ENCODE data around the gene AP3B1.

The AP3B1 gene

GRCh38 chr5:78078858-78079257 is 215.6 kb downstream of the AP3B1 start:
- TF ChIP-seq, protein P1, sequence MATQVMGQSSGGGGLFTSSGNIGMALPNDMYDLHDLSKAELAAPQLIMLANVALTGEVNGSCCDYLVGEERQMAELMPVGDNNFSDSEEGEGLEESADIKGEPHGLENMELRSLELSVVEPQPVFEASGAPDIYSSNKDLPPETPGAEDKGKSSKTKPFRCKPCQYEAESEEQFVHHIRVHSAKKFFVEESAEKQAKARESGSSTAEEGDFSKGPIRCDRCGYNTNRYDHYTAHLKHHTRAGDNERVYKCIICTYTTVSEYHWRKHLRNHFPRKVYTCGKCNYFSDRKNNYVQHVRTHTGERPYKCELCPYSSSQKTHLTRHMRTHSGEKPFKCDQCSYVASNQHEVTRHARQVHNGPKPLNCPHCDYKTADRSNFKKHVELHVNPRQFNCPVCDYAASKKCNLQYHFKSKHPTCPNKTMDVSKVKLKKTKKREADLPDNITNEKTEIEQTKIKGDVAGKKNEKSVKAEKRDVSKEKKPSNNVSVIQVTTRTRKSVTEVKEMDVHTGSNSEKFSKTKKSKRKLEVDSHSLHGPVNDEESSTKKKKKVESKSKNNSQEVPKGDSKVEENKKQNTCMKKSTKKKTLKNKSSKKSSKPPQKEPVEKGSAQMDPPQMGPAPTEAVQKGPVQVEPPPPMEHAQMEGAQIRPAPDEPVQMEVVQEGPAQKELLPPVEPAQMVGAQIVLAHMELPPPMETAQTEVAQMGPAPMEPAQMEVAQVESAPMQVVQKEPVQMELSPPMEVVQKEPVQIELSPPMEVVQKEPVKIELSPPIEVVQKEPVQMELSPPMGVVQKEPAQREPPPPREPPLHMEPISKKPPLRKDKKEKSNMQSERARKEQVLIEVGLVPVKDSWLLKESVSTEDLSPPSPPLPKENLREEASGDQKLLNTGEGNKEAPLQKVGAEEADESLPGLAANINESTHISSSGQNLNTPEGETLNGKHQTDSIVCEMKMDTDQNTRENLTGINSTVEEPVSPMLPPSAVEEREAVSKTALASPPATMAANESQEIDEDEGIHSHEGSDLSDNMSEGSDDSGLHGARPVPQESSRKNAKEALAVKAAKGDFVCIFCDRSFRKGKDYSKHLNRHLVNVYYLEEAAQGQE (IDR thresholded peaks at IDR 0.05; ENCODE audit: insufficient replicate concordance, low read depth), result no peak
- no peak for TF ChIP-seq GABPA (IDR thresholded peaks at IDR 0.05; ENCODE audit: low read depth)
- TF ChIP-seq CTCF (IDR thresholded peaks at IDR 0.05; ENCODE audit: insufficient read depth, low read length), result no peak
- no peak for TF ChIP-seq SPI1 (IDR thresholded peaks at IDR 0.05; ENCODE audit: borderline replicate concordance, low read depth)
- TF ChIP-seq POLR2AphosphoS5 (IDR thresholded peaks at IDR 0.05; ENCODE audit: low read depth), result no peak
- Histone ChIP-seq H3K27ac (replicated peaks) (no peak overlapping the region), H3K27me3 (ENCODE audit: insufficient read depth, poor library complexity, severe bottlenecking) (no peaks in the 10 kb centered on the region), H3K4me3 (replicated peaks; ENCODE audit: insufficient read depth, low read length) (no peak overlapping the region)
- no peak for DNase-seq (ENCODE audit: low read depth in 1 of 2, low spot score in 1 of 2)

DNA sequence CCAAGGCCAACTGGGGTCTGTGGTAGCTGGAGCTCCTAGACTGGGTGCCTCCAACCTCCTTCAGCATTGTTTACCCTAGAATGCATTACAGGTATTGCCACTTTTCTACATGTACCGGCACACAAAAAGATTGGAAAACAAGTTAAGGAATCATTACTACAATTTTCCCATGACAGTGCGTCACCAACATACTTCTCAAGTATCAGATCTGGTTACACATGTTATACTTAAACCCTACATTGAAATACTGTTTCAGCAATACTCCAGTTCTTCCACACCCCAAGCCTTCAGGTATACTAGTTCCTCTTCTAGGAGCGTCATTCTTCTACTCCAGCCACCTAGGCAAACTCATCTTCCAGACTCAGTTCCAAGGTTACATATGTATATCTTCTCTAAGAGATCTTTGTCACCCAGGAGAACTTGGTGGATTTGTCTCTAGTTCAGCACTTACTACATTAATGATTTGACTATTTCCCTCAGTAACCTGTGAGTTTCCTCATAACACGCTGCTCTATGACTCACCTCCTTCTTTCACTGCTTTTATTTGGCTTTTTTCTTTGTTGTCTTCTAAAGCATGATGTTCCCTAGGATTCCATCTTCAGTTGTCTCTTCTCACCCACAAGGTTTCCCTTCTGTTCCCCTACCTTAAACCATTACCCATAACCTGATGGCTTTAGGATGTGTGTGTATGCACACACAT is 217.0 kb downstream of the AP3B1 start:
- no peak overlapping the region for H3K4me3 ChIP-seq (replicated peaks; ENCODE audit: insufficient read depth, low read length)
- no peak overlapping the region for H3K27ac ChIP-seq (replicated peaks)
- no peak for DNase-seq (ENCODE audit: low read depth in 1 of 2, low spot score in 1 of 2)
- H3K27me3 ChIP-seq (ENCODE audit: insufficient read depth, poor library complexity, severe bottlenecking), result no peaks in the 10 kb centered on the region
- TF ChIP-seq SPI1 (IDR thresholded peaks at IDR 0.05; ENCODE audit: borderline replicate concordance, low read depth) (no peak), CTCF (IDR thresholded peaks at IDR 0.05; ENCODE audit: insufficient read depth, low read length) (no peak), GABPA (IDR thresholded peaks at IDR 0.05; ENCODE audit: low read depth) (no peak), POLR2AphosphoS5 (IDR thresholded peaks at IDR 0.05; ENCODE audit: low read depth) (no peak)
- TF ChIP-seq, protein P1 (IDR thresholded peaks at IDR 0.05; ENCODE audit: insufficient replicate concordance, low read depth), result no peak

DNA sequence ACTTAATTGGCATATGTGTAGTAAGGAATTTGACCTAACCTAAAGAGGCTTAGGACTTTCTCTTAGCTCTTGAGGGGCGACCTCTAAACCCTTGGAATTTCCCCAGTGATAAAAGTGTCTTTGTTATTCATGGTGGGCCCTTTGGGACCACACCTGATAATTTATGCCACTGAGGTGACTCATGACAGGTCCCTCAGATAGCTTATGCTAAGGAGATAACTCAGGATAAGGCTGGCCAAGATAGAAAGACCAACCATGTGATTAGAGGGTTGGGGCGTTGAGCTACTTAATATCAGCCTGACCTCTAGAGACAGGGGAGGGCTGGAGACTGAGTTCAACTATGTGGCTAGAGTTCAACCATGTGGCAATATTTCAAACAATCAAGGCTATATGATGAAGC is 218.1 kb downstream of the AP3B1 start:
- no peak for DNase-seq (ENCODE audit: low read depth in 1 of 2, low spot score in 1 of 2)
- Histone ChIP-seq H3K27me3 (ENCODE audit: insufficient read depth, poor library complexity, severe bottlenecking) (no peaks in the 10 kb centered on the region), H3K4me3 (replicated peaks; ENCODE audit: insufficient read depth, low read length) (no peak overlapping the region), H3K27ac (replicated peaks) (no peak overlapping the region)
- no peak for TF ChIP-seq POLR2AphosphoS5 (IDR thresholded peaks at IDR 0.05; ENCODE audit: low read depth)
- no peak for TF ChIP-seq CTCF (IDR thresholded peaks at IDR 0.05; ENCODE audit: insufficient read depth, low read length)
- TF ChIP-seq, protein P1 (IDR thresholded peaks at IDR 0.05; ENCODE audit: insufficient replicate concordance, low read depth), result no peak
- TF ChIP-seq GABPA (IDR thresholded peaks at IDR 0.05; ENCODE audit: low read depth), result no peak
- no peak for TF ChIP-seq SPI1 (IDR thresholded peaks at IDR 0.05; ENCODE audit: borderline replicate concordance, low read depth)
